Peyer's patch (tissue), 4 donors: Measurements from ENCODE around the gene HADHA. TPM values are rescaled to one million over a fixed set of nuclear protein-coding genes. Genes with fewer than 3 reads are reported as not detected.

Source experiments
- DNase-seq, 3 donors: peaks; one replicate each; pipeline ENCODE4 v3.0.0-alpha.2; 2017 to 2019
- H3K27ac ChIP-seq, 4 donors: fragments of 200-600 bp; sonication (generic); one replicate each; pipeline ENCODE4 v1.5.1; 2016 to 2019
- H3K27me3 ChIP-seq, 2 donors: fragments of 200-600 bp; sonication (generic); one replicate each; pipeline ENCODE4 v1.5.1; 2019
- H3K36me3 ChIP-seq, 3 donors: fragments of 200-600 bp; sonication (generic); one replicate each; pipeline ENCODE4 v1.5.1; 2016 to 2019
- H3K4me1 ChIP-seq, 4 donors: fragments of 200-600 bp; sonication (generic); one replicate each; pipeline ENCODE4 v1.5.1; 2016 to 2019
- H3K4me3 ChIP-seq, 4 donors: fragments of 200-600 bp; sonication (generic); 1 replicate in 3 of 4; 2 replicates in 1 of 4; pipeline ENCODE4 v1.5.1; 2016 to 2019; ENCODE audit warnings: mild to moderate bottlenecking in 1 of 4
- H3K9me3 ChIP-seq, 4 donors: fragments of 200-600 bp; sonication (generic); one replicate each; pipeline ENCODE4 v1.5.1; 2016 to 2019; ENCODE audit warnings: mild to moderate bottlenecking in 1 of 4
- CTCF ChIP-seq, 6 experiments: fragments of 450-650 bp in 4 of 6; fragments of 200-600 bp in 2 of 6; sonication (generic) in 1 of 6; IDR thresholded peaks; one replicate each; pipeline ENCODE4 v1.5.1; 2017 to 2019; ENCODE audit warnings: antibody characterized with exemption in 6 of 6, mild to moderate bottlenecking in 3 of 6, moderate library complexity in 1 of 6
- POLR2A ChIP-seq, 2 donors: fragments of 450-650 bp; IDR thresholded peaks; one replicate each; pipeline ENCODE4 v1.5.1; 2017; ENCODE audit warnings: antibody characterized with exemption in 2 of 2, mild to moderate bottlenecking in 2 of 2, moderate library complexity in 2 of 2
- total RNA-seq, 4 donors: library from RNA; depleted of rRNA; stranded (reverse); fragments of >200 nt; gene quantifications; one replicate each; pipeline ENCODE4 v1.1.0, GENCODE V29; 2016

HADHA gene
- total RNA-seq, 4 donors from 2014 or later: 105 to 438 (median 267) TPM

GRCh38 chr2:26245231-26245732 lies 850 bp upstream of the HADHA start:
- no peaks in the 10 kb centered on the region for H3K36me3 ChIP-seq
- TF ChIP-seq CTCF (IDR thresholded peaks at IDR 0.05): no peak
- TF ChIP-seq POLR2A (IDR thresholded peaks at IDR 0.05): peak in 1 of 2 donors; percentile 3
- peaks cover 0 to 46% (median 3%) of the 10 kb centered on the region in 4 donors for H3K4me1 ChIP-seq
- DNase-seq: peak in 2 of 3 donors; percentile 46 to 79
- H3K27ac ChIP-seq: peak overlapping the region; percentile 95 to 98 (median 96)
- H3K27me3 ChIP-seq: no peaks in the 10 kb centered on the region
- peak overlapping the region; percentile 62 to 93 (median 80) for H3K4me3 ChIP-seq
- H3K9me3 ChIP-seq: no peaks in the 10 kb centered on the region

- Histone ChIP-seq H3K4me1 (peaks cover 0 to 51% (median 3%) of the 10 kb centered on the region in 4 donors), H3K27ac (peak overlapping the region; percentile 95 to 98 (median 96)), H3K4me3 (peak overlapping the region; percentile 62 to 93 (median 80)), H3K27me3 (no peaks in the 10 kb centered on the region), H3K36me3 (peaks cover 0 to 2% (median 0%) of the 10 kb centered on the region in 3 donors), H3K9me3 (no peaks in the 10 kb centered on the region)
- TF ChIP-seq CTCF (IDR thresholded peaks at IDR 0.05) (no peak), POLR2A (IDR thresholded peaks at IDR 0.05) (no peak)
- no peak for DNase-seq
Observed at GRCh38 chr2:26243470-26244308, 743 bp downstream of the HADHA start.

GRCh38 chr2:26241928-26242436 lies 2.5 kb downstream of the HADHA start:
- Histone ChIP-seq H3K36me3 (peaks cover 0 to 19% (median 0%) of the 10 kb centered on the region in 3 donors), H3K4me1 (peaks cover 0 to 57% (median 3%) of the 10 kb centered on the region in 4 donors), H3K4me3 (peak overlapping the region in 2 of 4 donors; percentile 6 to 62), H3K9me3 (no peaks in the 10 kb centered on the region), H3K27ac (peak overlapping the region in 2 of 4 donors; percentile 56 to 73), H3K27me3 (no peaks in the 10 kb centered on the region)
- no peak for TF ChIP-seq CTCF (IDR thresholded peaks at IDR 0.05)
- no peak for TF ChIP-seq POLR2A (IDR thresholded peaks at IDR 0.05)
- no peak for DNase-seq

GRCh38 chr2:26238311-26238958 lies 6.0 kb downstream of the HADHA start:
- Histone ChIP-seq H3K27ac (no peak overlapping the region), H3K27me3 (no peaks in the 10 kb centered on the region), H3K36me3 (peaks cover 0 to 55% (median 4%) of the 10 kb centered on the region in 3 donors), H3K4me3 (no peak overlapping the region), H3K9me3 (no peaks in the 10 kb centered on the region), H3K4me1 (peaks cover 0 to 42% (median 3%) of the 10 kb centered on the region in 4 donors)
- no peak for TF ChIP-seq POLR2A (IDR thresholded peaks at IDR 0.05)
- TF ChIP-seq CTCF (IDR thresholded peaks at IDR 0.05): no peak
- DNase-seq: no peak

GRCh38 chr2:26237868-26238267 lies 6.6 kb downstream of the HADHA start:
- Histone ChIP-seq H3K27ac (no peak overlapping the region), H3K36me3 (peaks cover 0 to 61% (median 5%) of the 10 kb centered on the region in 3 donors), H3K4me3 (no peak overlapping the region), H3K9me3 (no peaks in the 10 kb centered on the region), H3K27me3 (no peaks in the 10 kb centered on the region), H3K4me1 (peaks cover 0 to 36% (median 3%) of the 10 kb centered on the region in 4 donors)
- no peak for DNase-seq
- TF ChIP-seq CTCF (IDR thresholded peaks at IDR 0.05) (no peak), POLR2A (IDR thresholded peaks at IDR 0.05) (no peak)
